SK-N-SH treated with all-trans-retinoic acid at 6 μM for 48 hours (cell line): ENCODE data around the gene ANKRD39.

Experiments
- ATAC-seq: fragments of 200-7000 bp; cut with Tn5 transposase; 3 replicates; pipeline ENCODE4 v1.9.1; 2020; ENCODE audit warnings: mild to moderate bottlenecking, moderate library complexity
- CSDC2 ChIP-seq: fragments of 250-450 bp; sonication (Bioruptor Pico); IDR thresholded peaks from 2 replicates; pipeline ENCODE4 v1.5.0; 2020; ENCODE audit warnings: mild to moderate bottlenecking, moderate library complexity
- ESRRG ChIP-seq: fragments of 250-450 bp; sonication (Bioruptor Pico); IDR thresholded peaks from 2 replicates; pipeline ENCODE4 v1.6.1; 2021; ENCODE audit warnings: mild to moderate bottlenecking
- GLIS3 ChIP-seq: fragments of 250-450 bp; sonication (Bioruptor Pico); IDR thresholded peaks from 2 replicates; pipeline ENCODE4 v1.5.0; 2020; ENCODE audit warnings: mild to moderate bottlenecking, moderate library complexity
- ISL1 ChIP-seq: fragments of 250-450 bp; sonication (Bioruptor Pico); IDR thresholded peaks from 2 replicates; pipeline ENCODE4 v2.1.2; 2022; ENCODE audit warnings: mild to moderate bottlenecking, moderate library complexity
- OSR1 ChIP-seq: fragments of 250-450 bp; sonication (Bioruptor Pico); IDR thresholded peaks from 2 replicates; pipeline ENCODE4 v1.8.0; 2022; ENCODE audit warnings: moderate library complexity, mild to moderate bottlenecking, inconsistent platforms
- PPARA ChIP-seq: fragments of 250-450 bp; sonication (Bioruptor Pico); IDR thresholded peaks from 2 replicates; pipeline ENCODE4 v1.5.0; 2020; ENCODE audit warnings: mild to moderate bottlenecking, borderline replicate concordance
- RARB ChIP-seq: fragments of 250-450 bp; sonication (Bioruptor Pico); IDR thresholded peaks from 2 replicates; pipeline ENCODE4 v1.8.0; 2021; ENCODE audit warnings: mild to moderate bottlenecking, moderate library complexity
- SNAI2 ChIP-seq: fragments of 250-450 bp; sonication (Bioruptor Pico); IDR thresholded peaks from 2 replicates; pipeline ENCODE4 v1.5.0; 2020; ENCODE audit warnings: mild to moderate bottlenecking, moderate library complexity
- TCF4 ChIP-seq: fragments of 250-450 bp; sonication (Bioruptor Pico); IDR thresholded peaks from 2 replicates; pipeline ENCODE4 v1.8.0; 2021; ENCODE audit warnings: mild to moderate bottlenecking, moderate library complexity, borderline replicate concordance
- TOX ChIP-seq: fragments of 250-450 bp; sonication (Bioruptor Pico); IDR thresholded peaks from 2 replicates; pipeline ENCODE4 v1.8.0; 2021; ENCODE audit warnings: mild to moderate bottlenecking, moderate library complexity, borderline replicate concordance
- ZC3H10 ChIP-seq: fragments of 250-450 bp; sonication (Bioruptor Pico); IDR thresholded peaks from 2 replicates; pipeline ENCODE4 v1.5.1; 2021; ENCODE audit warnings: mild to moderate bottlenecking, moderate library complexity
- ZFP3 ChIP-seq: fragments of 250-450 bp; sonication (Bioruptor Pico); IDR thresholded peaks from 2 replicates; pipeline ENCODE4 v1.5.0; 2020; ENCODE audit warnings: mild to moderate bottlenecking, moderate library complexity
- ZFP30 ChIP-seq: fragments of 450-650 bp; formaldehyde crosslinking; IDR thresholded peaks from 2 replicates; pipeline ENCODE4 v1.5.0; 2022; ENCODE audit warnings: mild to moderate bottlenecking, moderate library complexity
- ZNF70 ChIP-seq: fragments of 450-650 bp; formaldehyde crosslinking; IDR thresholded peaks from 2 replicates; pipeline ENCODE4 v1.5.0; 2020; ENCODE audit warnings: mild to moderate bottlenecking, moderate library complexity
- ZNF8 ChIP-seq: fragments of 450-650 bp; formaldehyde crosslinking; IDR thresholded peaks from 2 replicates; pipeline ENCODE4 v1.5.0; 2020; ENCODE audit warnings: mild to moderate bottlenecking, moderate library complexity
- TF ChIP-seq, protein P1 (sequence below): fragments of 250-450 bp; sonication (Bioruptor Pico); IDR thresholded peaks from 2 replicates; pipeline ENCODE4 v1.8.0; 2020; ENCODE audit warnings: mild to moderate bottlenecking, moderate library complexity, borderline replicate concordance
- TF ChIP-seq, protein P2 (sequence below): fragments of 250-450 bp; sonication (Bioruptor Pico); IDR thresholded peaks from 2 replicates; pipeline ENCODE4 v1.5.1; 2021; ENCODE audit warnings: mild to moderate bottlenecking, moderate library complexity
- TF ChIP-seq, protein P3 (sequence below): fragments of 250-450 bp; sonication (Bioruptor Pico); IDR thresholded peaks from 2 replicates; pipeline ENCODE4 v1.5.1; 2020; ENCODE audit warnings: low read depth, mild to moderate bottlenecking, moderate library complexity
- TF ChIP-seq, protein P4 (sequence below): fragments of 250-450 bp; sonication (Bioruptor Pico); IDR thresholded peaks from 2 replicates; pipeline ENCODE4 v1.5.0; 2020; ENCODE audit warnings: mild to moderate bottlenecking, moderate library complexity
- TF ChIP-seq, protein P5 (sequence below): fragments of 250-450 bp; sonication (Bioruptor Pico); IDR thresholded peaks from 2 replicates; pipeline ENCODE4 v1.8.0; 2021; ENCODE audit warnings: low read depth, mild to moderate bottlenecking, moderate library complexity, borderline replicate concordance

ANKRD39 gene

DNA sequence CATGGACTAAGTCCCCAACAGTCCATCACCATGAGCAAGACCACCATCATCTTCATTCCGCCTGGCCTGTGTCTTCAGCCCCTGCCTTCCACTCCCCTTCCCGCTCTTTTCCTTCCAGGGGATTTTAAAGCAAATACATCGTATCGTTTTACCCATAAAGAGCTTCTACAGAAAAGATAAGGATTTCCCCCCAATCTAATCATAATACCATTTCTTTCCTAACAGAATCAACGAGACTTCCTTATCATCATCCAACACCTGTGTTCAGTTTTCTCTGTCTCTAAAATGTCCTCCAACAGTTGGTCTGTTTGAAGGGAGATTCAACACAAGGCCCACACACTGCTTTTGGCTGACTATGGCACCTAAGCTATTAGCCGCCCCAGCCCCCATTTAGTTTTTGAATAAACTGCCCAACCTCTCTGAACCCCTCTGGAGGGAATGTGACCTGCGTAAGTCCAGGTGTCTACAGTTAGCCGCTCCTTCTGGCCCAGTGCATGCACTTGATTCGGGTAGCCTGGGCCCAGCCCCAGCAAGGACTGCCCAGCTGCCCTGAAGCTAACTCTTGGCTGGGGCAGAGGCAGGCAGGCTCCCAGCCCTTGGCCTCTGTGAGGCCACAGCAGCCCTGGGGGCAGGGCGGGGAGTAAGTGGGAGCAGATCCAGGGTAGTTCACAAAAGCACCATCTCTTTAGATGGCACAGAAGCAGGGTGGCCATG is 37.4 kb upstream of the ANKRD39 start:
- no peak for ATAC-seq
- TF ChIP-seq ZFP30 (CRISPR knock-in tag) (no peak), CSDC2 (no peak), ISL1 (CRISPR knock-in tag) (no peak), OSR1 (CRISPR knock-in tag) (no peak), TOX (no peak), ESRRG (CRISPR knock-in tag) (no peak), ZC3H10 (CRISPR knock-in tag) (no peak), ZFP3 (CRISPR knock-in tag) (no peak), GLIS3 (CRISPR knock-in tag) (no peak), PPARA (CRISPR knock-in tag) (no peak), TCF4 (CRISPR knock-in tag) (no peak), RARB (CRISPR knock-in tag) (no peak)
- TF ChIP-seq, protein P1, sequence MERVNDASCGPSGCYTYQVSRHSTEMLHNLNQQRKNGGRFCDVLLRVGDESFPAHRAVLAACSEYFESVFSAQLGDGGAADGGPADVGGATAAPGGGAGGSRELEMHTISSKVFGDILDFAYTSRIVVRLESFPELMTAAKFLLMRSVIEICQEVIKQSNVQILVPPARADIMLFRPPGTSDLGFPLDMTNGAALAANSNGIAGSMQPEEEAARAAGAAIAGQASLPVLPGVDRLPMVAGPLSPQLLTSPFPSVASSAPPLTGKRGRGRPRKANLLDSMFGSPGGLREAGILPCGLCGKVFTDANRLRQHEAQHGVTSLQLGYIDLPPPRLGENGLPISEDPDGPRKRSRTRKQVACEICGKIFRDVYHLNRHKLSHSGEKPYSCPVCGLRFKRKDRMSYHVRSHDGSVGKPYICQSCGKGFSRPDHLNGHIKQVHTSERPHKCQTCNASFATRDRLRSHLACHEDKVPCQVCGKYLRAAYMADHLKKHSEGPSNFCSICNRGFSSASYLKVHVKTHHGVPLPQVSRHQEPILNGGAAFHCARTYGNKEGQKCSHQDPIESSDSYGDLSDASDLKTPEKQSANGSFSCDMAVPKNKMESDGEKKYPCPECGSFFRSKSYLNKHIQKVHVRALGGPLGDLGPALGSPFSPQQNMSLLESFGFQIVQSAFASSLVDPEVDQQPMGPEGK (CRISPR knock-in tag) = no peak
- TF ChIP-seq, protein P2, sequence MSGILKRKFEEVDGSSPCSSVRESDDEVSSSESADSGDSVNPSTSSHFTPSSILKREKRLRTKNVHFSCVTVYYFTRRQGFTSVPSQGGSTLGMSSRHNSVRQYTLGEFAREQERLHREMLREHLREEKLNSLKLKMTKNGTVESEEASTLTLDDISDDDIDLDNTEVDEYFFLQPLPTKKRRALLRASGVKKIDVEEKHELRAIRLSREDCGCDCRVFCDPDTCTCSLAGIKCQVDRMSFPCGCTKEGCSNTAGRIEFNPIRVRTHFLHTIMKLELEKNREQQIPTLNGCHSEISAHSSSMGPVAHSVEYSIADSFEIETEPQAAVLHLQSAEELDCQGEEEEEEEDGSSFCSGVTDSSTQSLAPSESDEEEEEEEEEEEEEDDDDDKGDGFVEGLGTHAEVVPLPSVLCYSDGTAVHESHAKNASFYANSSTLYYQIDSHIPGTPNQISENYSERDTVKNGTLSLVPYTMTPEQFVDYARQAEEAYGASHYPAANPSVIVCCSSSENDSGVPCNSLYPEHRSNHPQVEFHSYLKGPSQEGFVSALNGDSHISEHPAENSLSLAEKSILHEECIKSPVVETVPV (CRISPR knock-in tag) = no peak
- TF ChIP-seq, protein P3, sequence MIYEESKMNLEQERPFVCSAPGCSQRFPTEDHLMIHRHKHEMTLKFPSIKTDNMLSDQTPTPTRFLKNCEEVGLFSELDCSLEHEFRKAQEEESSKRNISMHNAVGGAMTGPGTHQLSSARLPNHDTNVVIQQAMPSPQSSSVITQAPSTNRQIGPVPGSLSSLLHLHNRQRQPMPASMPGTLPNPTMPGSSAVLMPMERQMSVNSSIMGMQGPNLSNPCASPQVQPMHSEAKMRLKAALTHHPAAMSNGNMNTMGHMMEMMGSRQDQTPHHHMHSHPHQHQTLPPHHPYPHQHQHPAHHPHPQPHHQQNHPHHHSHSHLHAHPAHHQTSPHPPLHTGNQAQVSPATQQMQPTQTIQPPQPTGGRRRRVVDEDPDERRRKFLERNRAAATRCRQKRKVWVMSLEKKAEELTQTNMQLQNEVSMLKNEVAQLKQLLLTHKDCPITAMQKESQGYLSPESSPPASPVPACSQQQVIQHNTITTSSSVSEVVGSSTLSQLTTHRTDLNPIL (CRISPR knock-in tag) = no peak
- TF ChIP-seq, protein P4, sequence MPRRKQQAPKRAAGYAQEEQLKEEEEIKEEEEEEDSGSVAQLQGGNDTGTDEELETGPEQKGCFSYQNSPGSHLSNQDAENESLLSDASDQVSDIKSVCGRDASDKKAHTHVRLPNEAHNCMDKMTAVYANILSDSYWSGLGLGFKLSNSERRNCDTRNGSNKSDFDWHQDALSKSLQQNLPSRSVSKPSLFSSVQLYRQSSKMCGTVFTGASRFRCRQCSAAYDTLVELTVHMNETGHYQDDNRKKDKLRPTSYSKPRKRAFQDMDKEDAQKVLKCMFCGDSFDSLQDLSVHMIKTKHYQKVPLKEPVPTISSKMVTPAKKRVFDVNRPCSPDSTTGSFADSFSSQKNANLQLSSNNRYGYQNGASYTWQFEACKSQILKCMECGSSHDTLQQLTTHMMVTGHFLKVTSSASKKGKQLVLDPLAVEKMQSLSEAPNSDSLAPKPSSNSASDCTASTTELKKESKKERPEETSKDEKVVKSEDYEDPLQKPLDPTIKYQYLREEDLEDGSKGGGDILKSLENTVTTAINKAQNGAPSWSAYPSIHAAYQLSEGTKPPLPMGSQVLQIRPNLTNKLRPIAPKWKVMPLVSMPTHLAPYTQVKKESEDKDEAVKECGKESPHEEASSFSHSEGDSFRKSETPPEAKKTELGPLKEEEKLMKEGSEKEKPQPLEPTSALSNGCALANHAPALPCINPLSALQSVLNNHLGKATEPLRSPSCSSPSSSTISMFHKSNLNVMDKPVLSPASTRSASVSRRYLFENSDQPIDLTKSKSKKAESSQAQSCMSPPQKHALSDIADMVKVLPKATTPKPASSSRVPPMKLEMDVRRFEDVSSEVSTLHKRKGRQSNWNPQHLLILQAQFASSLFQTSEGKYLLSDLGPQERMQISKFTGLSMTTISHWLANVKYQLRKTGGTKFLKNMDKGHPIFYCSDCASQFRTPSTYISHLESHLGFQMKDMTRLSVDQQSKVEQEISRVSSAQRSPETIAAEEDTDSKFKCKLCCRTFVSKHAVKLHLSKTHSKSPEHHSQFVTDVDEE (CRISPR knock-in tag) = no peak

DNA sequence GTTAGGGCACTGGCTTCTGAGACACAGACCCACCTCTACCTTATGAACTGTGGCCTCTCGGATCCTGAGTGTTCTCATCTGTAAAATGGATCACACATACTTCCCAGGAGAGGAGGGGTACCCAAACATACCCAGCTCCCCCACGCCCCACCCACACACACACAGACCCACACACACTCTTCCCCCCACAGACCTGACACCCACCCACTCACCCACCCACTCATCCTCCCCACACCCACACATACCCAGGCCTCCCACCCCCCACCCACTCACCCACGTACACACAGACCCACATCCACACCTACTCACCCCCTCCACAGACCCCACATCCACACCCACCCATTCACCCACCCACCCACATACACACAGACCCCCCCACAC is 36.3 kb upstream of the ANKRD39 start:
- TF ChIP-seq OSR1 (CRISPR knock-in tag) (no peak), RARB (CRISPR knock-in tag) (no peak), TOX (no peak), PPARA (CRISPR knock-in tag) (no peak), CSDC2 (no peak), ISL1 (CRISPR knock-in tag) (no peak), ZFP3 (CRISPR knock-in tag) (no peak), SNAI2 (CRISPR knock-in tag) (no peak), ZNF70 (CRISPR knock-in tag) (no peak), ESRRG (CRISPR knock-in tag) (no peak), ZNF8 (CRISPR knock-in tag) (no peak)
- TF ChIP-seq, protein P5, sequence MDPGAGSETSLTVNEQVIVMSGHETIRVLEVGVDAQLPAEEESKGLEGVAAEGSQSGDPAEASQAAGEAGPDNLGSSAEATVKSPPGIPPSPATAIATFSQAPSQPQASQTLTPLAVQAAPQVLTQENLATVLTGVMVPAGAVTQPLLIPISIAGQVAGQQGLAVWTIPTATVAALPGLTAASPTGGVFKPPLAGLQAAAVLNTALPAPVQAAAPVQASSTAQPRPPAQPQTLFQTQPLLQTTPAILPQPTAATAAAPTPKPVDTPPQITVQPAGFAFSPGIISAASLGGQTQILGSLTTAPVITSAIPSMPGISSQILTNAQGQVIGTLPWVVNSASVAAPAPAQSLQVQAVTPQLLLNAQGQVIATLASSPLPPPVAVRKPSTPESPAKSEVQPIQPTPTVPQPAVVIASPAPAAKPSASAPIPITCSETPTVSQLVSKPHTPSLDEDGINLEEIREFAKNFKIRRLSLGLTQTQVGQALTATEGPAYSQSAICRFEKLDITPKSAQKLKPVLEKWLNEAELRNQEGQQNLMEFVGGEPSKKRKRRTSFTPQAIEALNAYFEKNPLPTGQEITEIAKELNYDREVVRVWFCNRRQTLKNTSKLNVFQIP (CRISPR knock-in tag) = no peak
- TF ChIP-seq, protein P3 (CRISPR knock-in tag) = no peak
- TF ChIP-seq, protein P2 (CRISPR knock-in tag) = no peak
- no peak for ATAC-seq
